ENCODE data around the gene AP1M2. TPM values are rescaled to one million over a fixed set of nuclear protein-coding genes. Genes with fewer than 3 reads are reported as not detected.
"Not testable (repeated sequence)": the region's sequence is repeated elsewhere in the genome, so short reads cannot be mapped to it uniquely, and the experiment has no call there.

AP1M2 gene
- polyA plus RNA-seq, 3 donors, result 43.2 to 60.3 (median 58.5) TPM

DNA sequence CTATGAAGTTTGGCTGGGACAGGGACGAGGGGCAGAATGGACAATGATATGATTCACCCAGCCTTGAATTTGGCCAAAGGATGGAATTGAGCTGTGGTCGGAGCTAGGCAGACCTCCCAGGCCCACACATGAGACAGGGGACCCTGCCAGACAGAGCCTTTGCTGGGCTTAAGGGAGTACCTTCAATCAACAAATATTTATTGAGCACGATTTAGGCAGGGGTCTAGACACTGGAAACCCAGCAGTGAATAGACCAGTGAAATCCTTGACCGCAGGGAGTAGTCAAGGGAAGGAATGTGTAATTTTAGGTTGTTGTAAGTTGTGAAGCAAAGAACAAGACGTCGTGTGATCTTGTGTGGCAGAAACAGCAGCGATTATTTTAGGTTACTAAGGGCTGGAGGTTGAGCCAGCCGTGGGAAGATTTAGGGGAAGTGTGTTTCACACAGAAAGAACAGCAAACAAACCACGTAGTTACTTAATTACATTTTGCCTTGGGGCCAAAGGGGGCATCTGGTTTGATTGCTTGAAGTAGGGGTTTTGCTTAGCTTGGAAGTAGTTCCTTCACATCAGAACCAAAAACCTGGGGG lies 16.9 kb upstream of the AP1M2 start:
- no peak for DNase-seq

DNA sequence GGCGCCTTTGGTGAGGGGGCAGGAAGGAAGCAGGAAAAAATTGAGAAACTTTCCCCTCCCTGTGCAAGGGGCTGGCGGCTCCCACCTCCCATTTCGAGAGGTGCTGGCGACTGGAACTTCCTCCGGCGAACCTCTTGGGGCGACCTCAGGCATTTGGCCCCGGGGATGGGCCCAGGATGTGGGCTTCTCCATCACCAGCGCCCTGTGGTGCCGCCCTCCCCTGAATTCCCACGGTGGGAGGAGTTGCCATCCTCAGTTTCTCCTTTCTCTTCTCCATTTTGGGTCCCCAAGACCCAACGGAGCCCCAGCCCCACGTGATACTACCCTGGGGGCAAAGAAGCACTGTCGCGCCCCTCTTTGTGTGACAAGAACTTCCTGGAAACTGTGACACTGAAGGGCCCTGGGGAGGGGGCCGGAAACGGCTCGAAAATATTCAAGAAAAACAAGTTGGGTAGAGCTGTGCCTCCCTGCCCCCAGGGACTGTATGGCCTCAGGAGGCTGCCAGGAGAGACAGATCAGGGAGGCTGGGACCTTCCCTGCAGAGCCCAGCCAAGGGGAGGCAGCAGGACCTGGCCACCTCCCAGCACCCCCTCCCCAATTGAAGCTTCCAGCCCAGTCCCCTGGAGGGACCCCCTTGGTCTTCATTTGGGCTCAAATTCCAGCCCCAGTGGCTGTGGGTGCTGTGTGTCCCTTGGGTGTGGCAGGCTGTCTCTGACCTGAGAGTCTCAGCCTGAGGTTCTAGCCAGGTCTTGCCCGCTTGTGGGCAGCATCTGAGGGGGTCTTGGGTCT lies 16.2 kb upstream of the AP1M2 start:
- no peak for DNase-seq

DNA sequence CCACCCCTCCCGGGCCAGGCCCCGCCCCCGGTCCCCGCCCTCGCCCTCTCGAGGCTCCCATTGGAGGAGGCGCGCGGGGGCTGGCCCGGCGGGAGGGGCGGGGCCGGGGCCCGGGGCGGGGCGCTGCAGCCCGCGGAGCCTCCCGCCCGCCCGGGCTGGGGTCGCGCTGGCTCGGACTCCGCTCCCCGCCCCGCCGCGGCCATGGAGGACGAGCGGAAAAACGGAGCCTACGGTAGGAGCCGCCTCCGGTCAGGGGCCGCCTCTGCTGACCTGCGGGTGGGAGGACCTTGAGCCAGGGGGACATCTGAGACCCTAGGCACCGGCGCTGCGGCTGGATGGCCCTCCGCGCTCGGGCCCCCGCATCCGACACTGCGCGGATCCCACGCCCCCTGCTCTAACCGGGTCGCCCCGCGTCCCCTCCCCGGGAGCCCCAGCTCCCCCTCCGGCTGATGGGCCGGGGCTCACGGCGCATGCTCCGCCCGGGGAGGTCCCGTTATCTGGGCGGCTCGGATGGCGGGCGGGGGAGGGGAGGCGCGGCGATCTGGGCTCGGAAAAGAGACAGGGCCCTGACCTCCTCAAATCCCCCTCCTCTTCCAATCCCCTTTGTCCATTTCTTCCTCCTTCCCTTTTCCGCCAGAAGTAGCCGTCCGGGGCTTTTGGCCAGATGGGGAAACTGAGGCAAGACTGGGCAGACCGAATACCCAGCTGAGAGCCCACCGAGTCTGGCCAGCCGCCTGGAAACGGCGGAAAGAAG lies 15.4 kb upstream of the AP1M2 start:
- DNase-seq, result peak; percentile 73

DNA sequence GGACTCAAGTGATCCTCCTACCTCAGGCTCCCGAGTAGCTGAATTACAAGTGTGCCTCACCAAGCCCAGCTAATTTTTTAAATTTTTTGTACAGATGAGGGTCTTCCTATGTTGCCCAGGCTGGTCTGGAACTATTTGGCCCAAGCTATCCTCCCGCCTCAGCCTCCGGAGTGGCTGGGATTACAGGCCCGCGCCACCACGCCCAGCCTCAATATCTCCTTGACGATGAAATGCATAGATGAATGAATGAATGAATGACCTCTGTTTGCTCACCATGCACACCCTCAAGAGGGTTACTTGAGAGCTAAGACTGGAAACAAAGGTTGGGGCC lies 14.9 kb upstream of the AP1M2 start:
- no peak for DNase-seq

DNA sequence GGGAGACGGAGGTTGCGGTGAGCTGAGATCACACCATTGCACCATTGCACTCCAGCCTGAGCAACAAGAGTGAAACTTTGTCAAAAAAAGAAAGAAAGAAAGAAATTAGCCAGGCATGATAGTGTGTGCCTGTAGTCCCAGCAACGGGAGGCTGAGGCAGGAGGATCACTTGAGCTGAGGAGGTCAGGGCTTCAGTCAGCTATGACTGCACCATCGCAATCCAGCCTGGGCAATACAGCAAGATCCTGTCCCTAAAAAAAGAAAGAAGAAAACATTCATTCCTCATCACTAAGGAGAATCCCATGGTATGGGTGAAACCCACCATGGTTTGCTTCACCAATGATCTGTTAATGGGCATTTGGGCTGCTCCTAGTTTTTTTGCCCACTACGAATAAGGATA lies 13.0 kb upstream of the AP1M2 start:
- no peak for DNase-seq

DNA sequence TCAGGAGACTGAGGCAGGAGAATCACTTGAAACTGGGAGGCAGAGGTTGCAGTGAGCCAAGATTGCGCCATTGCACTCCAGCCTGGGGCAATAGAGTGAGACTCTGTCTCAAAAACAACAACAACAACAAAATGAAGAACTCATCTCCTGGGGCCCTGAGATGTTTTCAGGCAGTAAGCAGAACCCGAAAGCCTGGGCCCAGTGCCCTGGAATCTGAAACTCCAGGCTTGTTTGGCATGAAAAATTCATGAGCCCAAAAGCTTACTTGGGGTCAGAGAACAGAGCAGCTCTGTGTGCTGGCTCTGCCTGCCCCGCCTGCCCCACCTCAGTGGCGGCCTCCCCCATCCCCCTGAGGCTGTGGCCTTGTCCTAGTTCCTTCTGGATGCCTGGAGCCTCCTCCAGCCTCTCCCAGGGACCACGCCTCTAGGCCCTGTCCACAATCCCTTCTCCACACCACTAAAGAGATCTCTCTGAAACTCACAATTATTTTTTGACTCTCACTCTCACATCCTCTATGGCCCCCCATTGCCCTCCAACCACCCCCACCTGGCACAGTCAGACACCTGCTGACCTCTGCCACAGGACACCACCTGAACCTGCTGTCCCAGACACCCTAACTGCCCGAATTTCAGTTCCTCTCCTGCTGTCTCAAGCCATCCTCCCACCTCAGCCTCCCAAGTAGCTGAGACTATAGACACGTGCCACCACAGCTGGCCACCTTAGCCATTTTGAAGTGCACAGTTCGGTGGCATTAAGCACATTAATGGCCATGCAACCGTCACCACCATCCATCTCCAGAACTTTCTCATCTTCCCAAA lies 6.9 kb upstream of the AP1M2 start:
- DNase-seq, result no peak

DNA sequence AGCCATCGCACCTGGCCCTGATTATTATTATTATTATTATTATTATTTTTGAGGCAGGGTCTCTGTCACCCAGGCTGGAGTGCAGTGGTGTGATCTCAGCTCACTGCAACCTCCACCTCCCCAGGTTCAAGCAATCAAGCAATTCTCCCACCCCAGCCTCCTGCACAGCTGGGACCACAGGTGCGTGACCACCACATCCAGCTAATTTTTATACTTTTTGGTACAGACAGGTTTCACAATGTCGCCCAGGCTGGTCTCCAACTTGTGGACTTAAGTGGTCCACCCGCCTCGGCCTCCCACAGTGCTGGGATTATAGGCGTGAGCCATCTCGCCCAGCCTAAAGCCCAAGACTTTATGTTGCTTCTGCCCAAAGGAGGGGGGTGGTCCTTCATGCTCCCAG lies 6.0 kb upstream of the AP1M2 start:
- DNase-seq, result no peak

DNA sequence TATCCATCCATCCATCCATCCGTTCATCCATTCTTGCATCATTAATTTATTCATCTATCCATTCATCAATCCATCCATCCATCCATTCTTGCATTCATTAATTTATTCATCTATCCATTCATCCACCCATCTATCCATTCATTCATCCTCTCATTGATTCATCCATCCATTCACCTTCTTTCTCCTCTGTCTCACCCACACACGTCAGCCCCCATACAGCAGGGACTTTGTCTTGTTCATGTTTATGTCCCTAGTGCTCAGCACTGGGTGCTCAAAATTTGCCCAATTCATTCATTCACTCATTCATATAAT lies 683 bp upstream of the AP1M2 start:
- DNase-seq, result no peak

DNA sequence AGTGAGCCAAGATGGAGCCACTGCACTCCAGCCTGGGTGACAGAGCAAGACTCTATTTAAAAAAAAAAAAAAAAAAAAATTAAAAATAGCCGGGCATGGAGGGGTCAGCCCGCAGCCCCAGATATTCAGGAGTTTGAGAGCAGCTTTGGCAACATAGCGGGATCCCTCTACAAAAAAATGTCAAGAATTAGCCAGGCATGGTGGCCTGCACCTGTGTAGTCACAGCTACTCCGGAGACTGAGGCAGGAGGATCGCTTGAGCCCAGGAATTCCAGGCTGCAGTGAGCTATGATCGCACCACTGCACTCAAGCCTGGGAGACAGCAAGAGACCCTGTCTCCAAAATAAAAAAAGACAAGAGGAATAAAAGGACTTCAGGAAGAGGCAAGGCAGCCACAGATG lies 716 bp downstream of the AP1M2 start:
- DNase-seq, result no peak

DNA sequence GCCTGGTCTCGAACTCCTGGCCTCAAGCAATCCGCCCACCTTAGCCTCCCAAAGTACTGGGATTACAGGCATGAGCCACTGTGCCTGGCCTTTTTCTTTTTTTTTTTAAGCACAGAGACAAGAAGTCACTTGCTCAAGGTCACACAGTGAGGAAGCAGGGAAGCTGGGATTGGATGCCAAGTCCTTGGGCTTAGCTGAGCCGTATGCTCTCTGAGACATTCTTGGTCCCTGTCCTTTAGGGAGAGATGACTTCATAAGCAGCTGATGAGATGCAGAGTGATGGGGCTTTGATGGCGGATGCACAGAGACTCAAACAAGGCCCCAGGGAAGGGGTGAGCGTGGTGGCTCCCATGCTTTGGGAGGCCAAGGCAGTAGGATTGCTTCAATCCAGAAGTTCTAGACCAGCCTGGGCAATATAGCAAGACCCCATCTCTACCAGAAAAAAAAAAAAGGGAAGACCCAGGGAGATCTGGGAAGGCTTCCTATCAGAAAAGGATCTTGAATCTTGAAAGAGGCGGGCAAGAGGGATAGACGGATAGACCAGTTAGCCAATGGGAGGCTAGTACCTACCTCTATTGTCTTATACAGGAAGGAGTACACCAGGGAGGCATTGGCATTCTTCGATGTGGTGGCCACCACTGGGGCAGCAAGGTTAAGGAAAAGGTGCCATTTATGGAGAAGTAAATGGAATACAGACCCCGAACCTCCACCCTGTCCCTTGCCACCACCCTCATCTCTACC lies 3.9 kb downstream of the AP1M2 start:
- no peak for DNase-seq

DNA sequence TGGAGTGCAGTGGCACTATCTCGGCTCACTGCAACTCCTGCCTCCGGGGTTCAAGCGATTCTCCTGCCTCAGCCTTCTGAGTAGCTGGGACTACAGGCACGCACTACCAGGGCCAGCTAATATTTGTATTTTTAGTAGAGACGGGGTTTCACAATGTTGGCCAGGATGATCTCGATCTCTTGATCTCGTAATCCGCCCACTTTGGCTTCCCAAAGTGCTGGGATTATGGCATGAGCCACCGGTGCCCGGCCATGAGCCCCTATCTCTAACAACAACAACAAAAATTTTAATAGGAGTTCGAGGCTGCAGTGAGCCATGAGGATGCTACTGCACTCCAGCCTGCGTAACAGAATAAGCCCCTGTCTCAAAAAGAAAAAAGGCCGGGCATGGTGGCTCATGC lies 5.0 kb downstream of the AP1M2 start:
- no peak for DNase-seq

DNA sequence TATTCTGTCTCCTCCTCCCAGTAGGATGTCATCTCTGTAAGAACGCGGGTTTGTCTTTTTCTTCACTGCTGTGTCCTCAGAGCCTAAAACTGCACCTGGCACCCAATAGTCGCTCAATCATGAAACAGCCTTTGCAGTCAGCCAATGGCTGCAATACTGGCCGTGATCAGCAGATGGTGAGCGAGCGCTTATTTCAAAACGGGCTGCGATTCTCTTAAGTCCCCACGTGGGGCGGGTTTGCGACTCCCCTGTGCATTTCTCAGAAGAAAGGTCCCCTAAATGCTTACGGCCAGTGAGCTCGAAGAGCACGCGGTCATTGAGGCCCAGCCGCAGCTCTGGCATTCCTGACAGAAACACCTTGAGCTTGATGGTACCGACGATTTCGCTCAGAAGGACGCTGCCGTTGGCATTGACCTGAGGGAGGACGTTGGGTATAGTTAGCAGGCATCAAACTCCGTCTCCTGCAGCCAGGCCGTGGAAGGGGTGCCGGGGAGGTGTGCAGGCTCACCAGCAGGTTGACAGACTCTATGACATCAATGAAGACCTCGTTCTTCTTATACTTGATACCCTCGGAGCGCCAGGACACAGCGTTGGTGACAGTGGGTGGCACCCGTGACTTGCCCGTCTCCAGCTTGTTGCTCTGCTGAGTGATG lies 6.0 kb downstream of the AP1M2 start:
- peak; percentile 91 for DNase-seq

DNA sequence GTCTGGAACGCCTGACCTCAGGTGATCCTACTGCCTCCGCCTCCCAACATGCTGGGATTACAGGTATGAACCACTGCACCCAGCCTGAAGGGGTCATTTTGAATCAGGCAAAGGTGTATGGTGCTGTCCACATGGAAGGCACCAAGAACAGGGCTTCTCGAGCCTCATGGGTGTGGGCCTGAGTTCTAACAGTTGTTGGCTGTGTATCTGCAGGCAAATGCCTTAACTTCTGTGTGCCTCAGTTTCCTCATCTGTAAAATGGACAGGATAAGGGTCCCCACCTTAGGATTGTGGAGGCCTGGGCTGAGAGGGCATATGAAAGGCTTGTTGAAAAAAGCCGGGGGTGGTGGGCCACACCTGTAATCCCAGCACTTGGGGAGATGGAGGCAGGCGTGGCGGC lies 9.2 kb downstream of the AP1M2 start:
- no peak for DNase-seq

DNA sequence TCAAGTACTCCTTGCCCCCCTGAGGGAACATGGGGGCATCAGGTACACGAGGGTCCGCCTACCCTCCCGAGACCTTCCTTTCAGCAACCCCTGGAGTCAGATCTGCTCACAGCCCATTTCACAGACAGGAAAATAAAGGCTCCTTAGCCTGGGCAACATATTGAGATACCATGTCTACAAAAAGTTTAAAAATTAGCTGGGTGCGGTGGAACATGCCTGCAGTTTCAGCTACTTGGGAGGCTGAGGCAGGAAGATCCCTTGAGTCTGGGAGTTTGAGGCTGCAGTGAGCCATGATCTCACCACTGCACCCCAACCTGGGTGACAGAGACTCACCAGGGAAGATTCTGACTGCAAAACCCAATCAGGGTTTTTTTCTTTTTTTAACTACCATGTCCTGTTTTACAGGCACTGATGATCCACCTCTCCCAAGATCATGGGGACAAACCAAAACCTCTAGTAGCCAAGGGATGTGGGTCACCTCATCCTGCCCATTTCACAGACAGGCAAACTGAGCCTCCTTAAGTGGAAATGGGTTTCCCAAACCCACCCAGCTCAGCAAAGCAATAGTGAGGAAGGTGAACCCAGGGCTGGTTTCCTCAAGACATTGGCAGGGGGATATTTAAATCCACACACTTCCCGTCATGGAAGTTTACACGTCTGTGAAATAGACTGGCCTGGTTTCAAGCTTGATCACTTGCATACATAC lies 11.9 kb downstream of the AP1M2 start:
- no peak for DNase-seq

DNA sequence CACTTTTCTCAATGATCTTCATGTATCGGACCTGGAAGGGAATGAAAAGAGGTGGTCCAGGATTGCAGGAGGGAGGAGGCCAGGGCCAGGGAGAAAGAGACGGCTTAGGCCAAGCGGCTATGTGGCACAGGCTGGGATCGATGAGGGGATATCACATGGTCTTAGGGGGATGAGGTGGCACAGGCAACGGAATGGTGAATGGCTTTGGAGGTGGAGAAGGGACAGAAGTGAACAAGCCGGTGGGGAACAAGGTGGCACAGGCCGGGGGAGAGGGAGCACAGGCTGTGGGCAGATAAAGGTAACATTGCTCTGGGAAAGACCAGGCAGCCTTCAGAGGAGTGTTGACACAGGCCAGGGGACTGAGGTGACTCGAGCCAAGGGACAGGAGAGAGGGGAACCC lies 12.7 kb downstream of the AP1M2 start:
- no peak for DNase-seq

DNA sequence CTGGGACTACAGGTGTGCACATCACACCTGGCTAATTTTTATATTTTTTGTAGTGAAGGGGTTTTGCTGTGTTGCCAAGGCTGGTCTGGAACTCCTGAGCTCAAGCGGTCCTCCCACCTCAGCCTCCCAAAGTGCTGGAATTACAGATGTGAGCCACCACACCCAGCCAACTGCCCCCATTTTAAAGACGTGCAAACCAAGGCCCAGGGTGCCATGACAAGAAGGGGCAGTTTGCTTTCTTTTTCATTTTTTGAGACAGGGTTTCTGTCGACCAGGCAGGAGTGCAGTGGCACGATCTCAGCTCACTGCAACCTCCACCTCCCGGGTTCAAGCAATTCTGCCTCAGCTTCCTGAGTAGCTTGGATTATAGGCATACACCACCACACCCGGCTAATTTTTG lies 13.3 kb downstream of the AP1M2 start:
- DNase-seq, result not testable (repeated sequence)

DNA sequence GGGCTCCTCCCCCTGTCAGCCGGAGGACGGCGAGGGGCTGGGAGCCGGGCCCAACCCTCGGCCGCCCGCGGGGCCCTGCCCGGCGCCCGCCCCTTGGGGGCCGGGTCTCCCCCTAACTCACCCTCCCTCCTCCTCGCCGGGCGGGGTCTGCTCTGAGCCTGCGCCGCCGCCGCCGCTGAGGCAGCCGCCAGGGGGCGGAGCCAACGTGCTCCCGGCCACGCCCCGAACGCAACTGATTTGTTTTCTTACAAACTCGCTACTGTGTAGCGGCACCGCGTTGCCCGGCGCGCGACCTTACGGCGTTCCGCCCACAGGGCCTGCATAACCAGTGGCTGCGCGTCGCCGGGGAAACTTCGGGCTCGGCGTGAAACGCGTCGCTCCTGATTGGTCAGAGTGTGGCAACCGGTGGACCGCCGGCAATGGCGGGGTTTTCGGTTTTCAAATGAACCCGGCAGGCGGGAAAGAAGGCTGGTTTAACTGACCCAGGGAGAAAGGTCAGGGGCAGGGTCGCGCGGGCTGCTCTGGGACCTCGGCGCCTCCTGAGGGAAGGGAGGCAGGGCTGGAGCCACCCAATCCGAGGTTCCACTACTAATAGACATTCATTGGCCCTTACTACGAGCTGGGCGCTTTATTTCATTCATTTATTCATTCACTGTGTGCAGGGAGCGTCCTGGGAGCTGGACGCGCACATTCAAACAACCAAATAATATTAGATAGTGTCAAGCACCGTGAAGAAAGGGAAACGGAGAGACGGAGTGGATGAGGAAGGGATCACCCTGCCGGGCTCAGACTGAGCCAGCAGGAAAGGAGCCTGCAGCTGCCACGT lies 18.1 kb downstream of the AP1M2 start, which contains the start of gene CDKN2D:
Gene CDKN2D, minus strand, starts transcription at position 154 of the 826 bp plus-strand sequence. CDS start 326 bp downstream, outside the sequence.
- peak; percentile 99 for DNase-seq

DNA sequence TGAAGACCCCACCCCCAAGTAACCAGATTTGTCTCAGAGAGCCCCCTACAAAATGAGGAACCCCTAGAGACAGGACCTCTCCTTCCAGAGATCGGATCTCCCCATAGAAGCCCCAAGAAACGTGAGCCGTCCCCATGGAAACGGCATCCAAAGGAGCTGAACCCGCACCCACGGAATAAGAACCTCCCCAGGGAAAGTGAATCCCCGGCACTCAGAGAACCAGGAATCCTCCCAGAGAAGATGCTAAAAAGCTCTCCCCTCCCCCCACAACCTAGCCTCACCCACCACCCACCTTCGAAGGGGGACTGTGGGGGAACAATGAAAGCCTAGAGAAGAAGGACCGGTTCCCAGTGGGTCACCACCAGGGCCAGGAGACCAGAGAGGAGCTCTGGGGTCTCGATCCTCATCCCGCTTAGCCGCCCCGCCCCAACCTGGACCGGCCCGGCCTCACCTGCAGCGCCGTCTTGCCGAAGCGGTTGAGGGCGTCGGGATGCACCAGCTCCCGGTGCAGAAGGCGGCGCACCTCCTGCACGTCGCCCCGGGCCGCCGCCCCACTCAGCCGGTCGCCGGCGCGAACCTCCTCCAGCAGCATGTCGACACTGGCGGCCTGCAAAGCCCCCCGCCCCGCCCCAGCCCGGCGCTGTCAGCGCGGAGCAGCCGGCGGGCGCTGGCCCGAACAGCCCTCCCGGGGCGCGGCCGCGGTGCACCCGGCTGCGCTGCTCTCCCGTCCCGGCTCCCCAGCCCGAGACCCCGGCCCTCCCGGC lies 18.9 kb downstream of the AP1M2 start:
- DNase-seq, result no peak

DNA sequence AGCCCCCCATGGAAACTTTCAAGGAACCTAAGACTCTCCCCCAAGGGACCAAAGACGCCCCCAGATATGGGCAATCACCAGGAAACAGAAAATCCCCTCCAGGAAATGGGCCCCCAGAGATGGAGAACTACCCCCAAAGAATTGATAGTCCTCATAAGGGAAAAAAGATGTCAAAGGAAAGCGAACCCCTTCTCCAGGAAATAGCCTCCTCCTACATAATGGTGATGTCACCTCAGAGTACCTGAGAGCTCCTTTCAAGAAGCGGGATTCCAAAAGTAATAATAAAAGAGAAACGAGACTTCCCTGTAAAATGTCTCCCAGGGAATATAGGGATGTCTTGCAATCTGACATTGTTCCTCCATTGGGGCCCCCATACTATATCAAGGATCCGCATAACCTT lies 19.5 kb downstream of the AP1M2 start:
- no peak for DNase-seq
